ENCODE results near the gene BRSK2. TPM values are rescaled to one million over a fixed set of nuclear protein-coding genes. Genes with fewer than 3 reads are reported as not detected.
"Not testable (repeated sequence)": the region's sequence is repeated elsewhere in the genome, so short reads cannot be mapped to it uniquely, and the experiment has no call there.

Gene BRSK2
- total RNA-seq, 3 donors from 2014 or later (not counting 1 experiment from before 2014, with no cell fraction given): 0.11 to 0.14 TPM; not detected in 1

DNA sequence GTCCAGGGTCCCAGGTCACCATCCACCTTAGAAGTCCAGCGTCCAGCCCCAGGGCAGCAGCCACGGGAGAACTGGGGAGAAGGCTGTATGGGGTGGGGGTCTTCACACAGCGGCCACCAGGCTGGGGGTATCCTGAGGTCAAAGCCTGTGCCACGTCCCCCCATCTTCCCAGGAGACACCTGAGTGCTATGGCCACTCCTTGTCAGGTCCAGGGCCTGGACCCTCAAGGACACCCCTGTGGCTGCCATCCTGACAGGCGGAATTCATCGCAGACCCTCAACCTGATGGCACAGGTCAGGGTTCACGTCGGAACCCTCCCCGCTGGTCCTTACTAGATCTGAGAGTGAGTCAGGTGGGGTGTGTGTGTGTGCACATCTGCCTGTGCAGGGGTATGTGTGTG is 18.6 kb downstream of the BRSK2 start:
- intact Hi-C loops (cut with micrococcal nuclease): no loop called here
- Histone ChIP-seq H3K36me3 (ENCODE audit: control insufficient read depth, insufficient read depth, low read length) (no peaks in the 10 kb centered on the region), H3K27me3 (ENCODE audit: control insufficient read depth, insufficient read depth, low read length) (no peaks in the 10 kb centered on the region), H3K9me3 (ENCODE audit: control insufficient read depth, insufficient read depth, low read length) (no peaks in the 10 kb centered on the region), H3K4me3 (ENCODE audit: low read length) (no peak overlapping the region), H3K27ac (ENCODE audit: low read length) (no peak overlapping the region), H3K4me1 (ENCODE audit: control insufficient read depth, insufficient read depth, low read length) (no peaks in the 10 kb centered on the region)
- H3K4me1 Mint-ChIP-seq: no peaks in the 10 kb centered on the region
- H3K27ac Mint-ChIP-seq: no peak overlapping the region
- TF ChIP-seq, protein P1, sequence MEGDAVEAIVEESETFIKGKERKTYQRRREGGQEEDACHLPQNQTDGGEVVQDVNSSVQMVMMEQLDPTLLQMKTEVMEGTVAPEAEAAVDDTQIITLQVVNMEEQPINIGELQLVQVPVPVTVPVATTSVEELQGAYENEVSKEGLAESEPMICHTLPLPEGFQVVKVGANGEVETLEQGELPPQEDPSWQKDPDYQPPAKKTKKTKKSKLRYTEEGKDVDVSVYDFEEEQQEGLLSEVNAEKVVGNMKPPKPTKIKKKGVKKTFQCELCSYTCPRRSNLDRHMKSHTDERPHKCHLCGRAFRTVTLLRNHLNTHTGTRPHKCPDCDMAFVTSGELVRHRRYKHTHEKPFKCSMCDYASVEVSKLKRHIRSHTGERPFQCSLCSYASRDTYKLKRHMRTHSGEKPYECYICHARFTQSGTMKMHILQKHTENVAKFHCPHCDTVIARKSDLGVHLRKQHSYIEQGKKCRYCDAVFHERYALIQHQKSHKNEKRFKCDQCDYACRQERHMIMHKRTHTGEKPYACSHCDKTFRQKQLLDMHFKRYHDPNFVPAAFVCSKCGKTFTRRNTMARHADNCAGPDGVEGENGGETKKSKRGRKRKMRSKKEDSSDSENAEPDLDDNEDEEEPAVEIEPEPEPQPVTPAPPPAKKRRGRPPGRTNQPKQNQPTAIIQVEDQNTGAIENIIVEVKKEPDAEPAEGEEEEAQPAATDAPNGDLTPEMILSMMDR (IDR thresholded peaks at IDR 0.05): no peak
- ATAC-seq (no peak), DNase-seq (no peak)
- H3K9me3 Mint-ChIP-seq: no peaks in the 10 kb centered on the region
- 75% methylated on average over 9 of the region's 9 CpGs for WGBS (ENCODE audit: insufficient coverage)
- no peaks in the 10 kb centered on the region for H3K36me3 Mint-ChIP-seq
- no peaks in the 10 kb centered on the region for H3K27me3 Mint-ChIP-seq (ENCODE audit: low read depth in 2 of 2)
- no peak overlapping the region for H3K4me3 Mint-ChIP-seq

DNA sequence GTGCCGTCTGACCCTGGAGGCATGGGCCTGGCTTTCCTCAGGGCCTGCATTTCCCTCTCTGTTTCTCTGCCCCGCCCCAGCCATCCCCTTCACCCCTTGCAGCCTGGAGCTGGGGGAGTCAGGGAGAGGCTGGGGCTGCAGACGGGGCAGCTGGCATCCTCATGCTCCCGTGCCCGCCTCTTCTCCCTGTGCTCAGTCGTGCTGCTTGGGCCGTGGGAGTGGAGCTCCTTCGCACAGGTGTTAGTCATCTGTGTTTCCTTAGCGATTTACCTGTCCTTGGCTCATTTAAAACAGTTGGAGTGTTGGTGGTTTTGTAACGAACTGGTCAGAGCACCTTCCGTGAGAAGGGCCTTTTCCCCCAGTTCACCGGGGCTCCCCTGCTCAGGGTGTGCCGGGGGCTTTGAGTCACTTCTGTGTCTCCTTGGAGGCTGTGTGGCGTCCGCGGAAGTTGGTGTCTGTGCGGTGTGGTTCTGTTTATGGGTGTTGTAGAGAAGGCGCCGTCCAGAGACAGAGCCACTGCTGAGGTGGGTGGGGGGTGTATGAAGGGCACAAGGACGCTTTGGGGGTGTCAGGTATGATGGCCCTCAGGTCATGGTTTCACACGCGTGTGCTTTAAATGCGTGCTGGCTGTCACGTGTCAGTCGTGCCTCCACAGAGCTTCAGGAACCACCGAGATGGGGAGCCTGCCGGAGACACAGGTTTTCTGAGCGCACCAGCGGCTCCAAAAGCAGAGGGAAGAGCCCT is 19.5 kb downstream of the BRSK2 start:
- 78% methylated on average over 29 of the region's 29 CpGs for WGBS (ENCODE audit: insufficient coverage)
- Histone ChIP-seq H3K4me1 (ENCODE audit: control insufficient read depth, insufficient read depth, low read length) (no peaks in the 10 kb centered on the region), H3K4me3 (ENCODE audit: low read length) (no peak overlapping the region), H3K36me3 (ENCODE audit: control insufficient read depth, insufficient read depth, low read length) (no peaks in the 10 kb centered on the region), H3K27me3 (ENCODE audit: control insufficient read depth, insufficient read depth, low read length) (no peaks in the 10 kb centered on the region), H3K9me3 (ENCODE audit: control insufficient read depth, insufficient read depth, low read length) (no peaks in the 10 kb centered on the region), H3K27ac (ENCODE audit: low read length) (no peak overlapping the region)
- H3K27ac Mint-ChIP-seq: no peak overlapping the region
- DNase-seq (no peak), ATAC-seq (no peak)
- H3K9me3 Mint-ChIP-seq: no peaks in the 10 kb centered on the region
- TF ChIP-seq, protein P1 (IDR thresholded peaks at IDR 0.05): no peak
- no peaks in the 10 kb centered on the region for H3K36me3 Mint-ChIP-seq
- no peaks in the 10 kb centered on the region for H3K4me1 Mint-ChIP-seq
- H3K4me3 Mint-ChIP-seq: no peak overlapping the region
- H3K27me3 Mint-ChIP-seq (ENCODE audit: low read depth in 2 of 2): no peaks in the 10 kb centered on the region
- intact Hi-C loops (cut with micrococcal nuclease): no loop called here

DNA sequence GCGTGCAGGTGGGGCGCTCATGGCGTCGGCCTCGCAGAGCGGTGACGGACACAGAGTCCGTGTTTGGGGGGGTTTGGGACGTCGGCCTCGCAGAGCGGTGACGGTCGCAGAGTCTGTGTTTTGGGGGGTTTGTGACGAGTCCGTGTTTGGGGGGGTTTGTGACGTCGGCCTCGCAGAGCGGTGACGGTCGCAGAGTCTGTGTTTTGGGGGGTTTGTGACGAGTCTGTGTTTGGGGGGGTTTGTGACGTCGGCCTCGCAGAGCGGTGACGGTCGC is 20.1 kb downstream of the BRSK2 start:
- H3K27me3 ChIP-seq (ENCODE audit: control insufficient read depth, insufficient read depth, low read length); H3K27me3 Mint-ChIP-seq (ENCODE audit: low read depth in 2 of 2); ATAC-seq; H3K36me3 Mint-ChIP-seq; H3K4me1 Mint-ChIP-seq; H3K4me3 ChIP-seq (ENCODE audit: low read length); H3K9me3 ChIP-seq (ENCODE audit: control insufficient read depth, insufficient read depth, low read length); H3K4me1 ChIP-seq (ENCODE audit: control insufficient read depth, insufficient read depth, low read length); H3K4me3 Mint-ChIP-seq; intact Hi-C loops (cut with micrococcal nuclease); H3K9me3 Mint-ChIP-seq; H3K27ac ChIP-seq (ENCODE audit: low read length); H3K36me3 ChIP-seq (ENCODE audit: control insufficient read depth, insufficient read depth, low read length); H3K27ac Mint-ChIP-seq; DNase-seq: not testable (repeated sequence)
- WGBS (ENCODE audit: insufficient coverage): 82% methylated on average over 8 of the region's 29 CpGs

GRCh38 chr11:1410366-1411291 is 20.9 kb downstream of the BRSK2 start:
- no peaks in the 10 kb centered on the region for H3K27me3 Mint-ChIP-seq (ENCODE audit: low read depth in 2 of 2)
- no peak overlapping the region for H3K4me3 Mint-ChIP-seq
- H3K4me1 Mint-ChIP-seq: no peaks in the 10 kb centered on the region

More at GRCh38 chr11:1410366-1411291, 20.9 kb downstream of the BRSK2 start:
- H3K9me3 ChIP-seq (ENCODE audit: control insufficient read depth, insufficient read depth, low read length): no peaks in the 10 kb centered on the region
- intact Hi-C loops (cut with micrococcal nuclease): no loop called here
- H3K4me3 ChIP-seq (ENCODE audit: low read length): no peak overlapping the region
- ATAC-seq (no peak), DNase-seq (no peak)
- no peaks in the 10 kb centered on the region for H3K9me3 Mint-ChIP-seq
- no peaks in the 10 kb centered on the region for H3K36me3 ChIP-seq (ENCODE audit: control insufficient read depth, insufficient read depth, low read length)
- H3K36me3 Mint-ChIP-seq: no peaks in the 10 kb centered on the region
- no peak overlapping the region for H3K27ac Mint-ChIP-seq
- WGBS (ENCODE audit: insufficient coverage): 82% methylated on average over 35 of the region's 35 CpGs
- no peaks in the 10 kb centered on the region for H3K27me3 ChIP-seq (ENCODE audit: control insufficient read depth, insufficient read depth, low read length)
- H3K27ac ChIP-seq (ENCODE audit: low read length): no peak overlapping the region
- TF ChIP-seq, protein P1 (IDR thresholded peaks at IDR 0.05): no peak
- H3K4me1 ChIP-seq (ENCODE audit: control insufficient read depth, insufficient read depth, low read length): no peaks in the 10 kb centered on the region

Measured in natural killer cell (primary cell).